PC-9 (cell line): ENCODE measurements around the gene ADGRG4. TPM values are rescaled to one million over a fixed set of nuclear protein-coding genes. Genes with fewer than 3 reads are reported as not detected.
"Not testable (repeated sequence)": the region's sequence is repeated elsewhere in the genome, so short reads cannot be mapped to it uniquely, and the experiment has no call there.

ENCODE experiments used
- BruUV-seq: library from RNA; stranded (reverse); fragments of 400-500 nt; replicated peaks from 2 replicates; lab custom pipeline; 2021; lab: Mats Ljungman, UMichigan
- CTCF ChIA-PET: fragments of 300-600 bp; sonication (Branson Sonifier 250); formaldehyde crosslinking; loops from one replicate; lab custom pipeline; 2022; ENCODE audit warnings: antibody characterized with exemption; lab: Charles Lee
- POLR2A ChIA-PET: fragments of 300-600 bp; sonication (Branson Sonifier 250); formaldehyde crosslinking; loops from one replicate; lab custom pipeline; 2022; ENCODE audit warnings: antibody characterized with exemption; ENCODE audit not compliant: unreplicated experiment; lab: Charles Lee
- DNase-seq, 2 experiments: peaks; one replicate each; pipeline versions ENCODE4 v3.0.0 to v3.0.0-alpha.2; 2015 to 2022; ENCODE audit warnings: mixed read lengths in 1 of 2
- H2AFZ ChIP-seq: fragments of 200-600 bp; sonication (generic); 2 replicates; pipeline ENCODE4 v1.8.1; 2017; ENCODE audit warnings: antibody characterized with exemption
- H3F3A ChIP-seq: fragments of 200-600 bp; sonication (generic); 2 replicates; pipeline ENCODE4 v1.8.1; 2017; ENCODE audit warnings: antibody characterized with exemption, mild to moderate bottlenecking, low read depth; ENCODE audit not compliant: insufficient read depth
- H3K27ac ChIP-seq: fragments of 200-600 bp; sonication (generic); 2 replicates; pipeline ENCODE4 v1.6.1; 2016; ENCODE audit warnings: mixed run types
- H3K27me3 ChIP-seq: fragments of 200-600 bp; sonication (generic); 2 replicates; pipeline ENCODE4 v1.6.1; 2016; ENCODE audit warnings: low read depth, mixed run types; ENCODE audit not compliant: insufficient read depth
- H3K36me3 ChIP-seq: fragments of 200-600 bp; sonication (generic); 2 replicates; pipeline ENCODE4 v1.6.1; 2016; ENCODE audit warnings: low read depth, mixed run types
- H3K4me1 ChIP-seq: fragments of 200-600 bp; sonication (generic); replicated peaks from 2 replicates; pipeline ENCODE4 v1.6.1; 2016; ENCODE audit warnings: mixed run types; ENCODE audit not compliant: insufficient read depth
- H3K4me2 ChIP-seq: fragments of 200-600 bp; sonication (generic); 2 replicates; pipeline ENCODE4 v1.6.1; 2017; ENCODE audit warnings: mixed run types
- H3K4me3 ChIP-seq: fragments of 200-600 bp; sonication (generic); 2 replicates; pipeline ENCODE4 v1.6.1; 2016; ENCODE audit warnings: mixed run types
- H3K79me2 ChIP-seq: fragments of 200-600 bp; sonication (generic); 2 replicates; pipeline ENCODE4 v1.6.1; 2017; ENCODE audit warnings: low read depth, mixed run types
- H3K9me2 ChIP-seq: fragments of 200-600 bp; sonication (generic); 2 replicates; pipeline ENCODE4 v1.8.1; 2017; ENCODE audit warnings: mild to moderate bottlenecking; ENCODE audit not compliant: insufficient read depth
- H3K9me3 ChIP-seq: fragments of 200-600 bp; sonication (generic); 2 replicates; pipeline ENCODE4 v1.8.1; 2016; ENCODE audit warnings: low read depth; ENCODE audit not compliant: insufficient read depth
- H4K20me1 ChIP-seq: fragments of 200-600 bp; sonication (generic); 2 replicates; pipeline ENCODE4 v1.8.1; 2017; ENCODE audit not compliant: insufficient read depth
- EZH2 ChIP-seq: fragments of 200-600 bp; sonication (generic); IDR thresholded peaks from 2 replicates; pipeline ENCODE4 v1.8.0; 2017; ENCODE audit warnings: antibody characterized with exemption, low read depth
- intact Hi-C: fragments of 100-400 bp; cut with micrococcal nuclease; formaldehyde crosslinking; loops from one replicate; pipeline ENCODE4 v1.10.0; 2022; ENCODE audit not compliant: unreplicated experiment
- total RNA-seq: library from RNA; stranded (reverse); gene quantifications from 2 replicates; pipeline ENCODE4 v1.2.3, GENCODE V29; 2021
- TF ChIP-seq, protein P1 (sequence below): fragments of 200-600 bp; sonication (generic); conservative IDR thresholded peaks from 2 replicates; pipeline ENCODE4 v1.6.1; 2017; ENCODE audit warnings: mixed run types, antibody characterized with exemption, mild to moderate bottlenecking, moderate library complexity

The ADGRG4 gene
- total RNA-seq, 1 experiment from 2014 or later: not detected

- Histone ChIP-seq H3K9me3 (no peaks in the 10 kb centered on the region), H3K27me3 (no peaks in the 10 kb centered on the region), H4K20me1 (no peaks in the 10 kb centered on the region), H3K9me2 (no peaks in the 10 kb centered on the region), H3K79me2 (no peaks in the 10 kb centered on the region), H2AFZ (no peak overlapping the region), H3K4me3 (no peak overlapping the region), H3F3A (no peaks in the 10 kb centered on the region), H3K4me1 (peaks cover 12% of the 10 kb centered on the region), H3K4me2 (no peak overlapping the region), H3K36me3 (no peaks in the 10 kb centered on the region), H3K27ac (no peak overlapping the region)
- no peak for DNase-seq
- TF ChIP-seq, protein P1, sequence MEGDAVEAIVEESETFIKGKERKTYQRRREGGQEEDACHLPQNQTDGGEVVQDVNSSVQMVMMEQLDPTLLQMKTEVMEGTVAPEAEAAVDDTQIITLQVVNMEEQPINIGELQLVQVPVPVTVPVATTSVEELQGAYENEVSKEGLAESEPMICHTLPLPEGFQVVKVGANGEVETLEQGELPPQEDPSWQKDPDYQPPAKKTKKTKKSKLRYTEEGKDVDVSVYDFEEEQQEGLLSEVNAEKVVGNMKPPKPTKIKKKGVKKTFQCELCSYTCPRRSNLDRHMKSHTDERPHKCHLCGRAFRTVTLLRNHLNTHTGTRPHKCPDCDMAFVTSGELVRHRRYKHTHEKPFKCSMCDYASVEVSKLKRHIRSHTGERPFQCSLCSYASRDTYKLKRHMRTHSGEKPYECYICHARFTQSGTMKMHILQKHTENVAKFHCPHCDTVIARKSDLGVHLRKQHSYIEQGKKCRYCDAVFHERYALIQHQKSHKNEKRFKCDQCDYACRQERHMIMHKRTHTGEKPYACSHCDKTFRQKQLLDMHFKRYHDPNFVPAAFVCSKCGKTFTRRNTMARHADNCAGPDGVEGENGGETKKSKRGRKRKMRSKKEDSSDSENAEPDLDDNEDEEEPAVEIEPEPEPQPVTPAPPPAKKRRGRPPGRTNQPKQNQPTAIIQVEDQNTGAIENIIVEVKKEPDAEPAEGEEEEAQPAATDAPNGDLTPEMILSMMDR: no peak
- TF ChIP-seq EZH2: no peak
- ChIA-PET CTCF (no interaction called here), POLR2A (no interaction called here)
- intact Hi-C loops: no loop called here
- BruUV-seq: no TSS peak
These were observed 26.8 kb upstream of the ADGRG4 start for GRCh38 chrX:136273986-136274385.

GRCh38 chrX:136275553-136275952 lies 25.2 kb upstream of the ADGRG4 start:
- intact Hi-C loops: no loop called here
- BruUV-seq: no TSS peak
- H3K9me2 ChIP-seq: no peaks in the 10 kb centered on the region
- H3K9me3 ChIP-seq: no peaks in the 10 kb centered on the region
- ChIA-PET POLR2A (no interaction called here), CTCF (no interaction called here)
- no peaks in the 10 kb centered on the region for H3K36me3 ChIP-seq
- no peaks in the 10 kb centered on the region for H3K27me3 ChIP-seq
- no peaks in the 10 kb centered on the region for H3K79me2 ChIP-seq
- H3K27ac ChIP-seq: no peak overlapping the region
- peaks cover 12% of the 10 kb centered on the region for H3K4me1 ChIP-seq
- no peaks in the 10 kb centered on the region for H4K20me1 ChIP-seq
- H3K4me3 ChIP-seq: no peak overlapping the region
- no peak overlapping the region for H3K4me2 ChIP-seq
- no peak for DNase-seq
- no peak overlapping the region for H2AFZ ChIP-seq
- TF ChIP-seq, protein P1: no peak
- TF ChIP-seq EZH2: no peak
- no peaks in the 10 kb centered on the region for H3F3A ChIP-seq

GRCh38 chrX:136286375-136286774 lies 14.4 kb upstream of the ADGRG4 start:
- H2AFZ ChIP-seq, H3K27me3 ChIP-seq, H3K9me3 ChIP-seq, DNase-seq, H3F3A ChIP-seq, H3K36me3 ChIP-seq, H3K4me2 ChIP-seq, intact Hi-C loops, H3K4me1 ChIP-seq, H3K79me2 ChIP-seq, H3K9me2 ChIP-seq, POLR2A ChIA-PET, H3K4me3 ChIP-seq, H3K27ac ChIP-seq, BruUV-seq, H4K20me1 ChIP-seq: not testable (repeated sequence)
- CTCF ChIA-PET: interaction anchor here (0.7 kb wide), 1 partner anchor 300 kb away, joined by 4 read pairs; no protein-coding TSS in a partner anchor

- CTCF ChIA-PET: no interaction called here
- H3K27me3 ChIP-seq: no peaks in the 10 kb centered on the region
These were observed 8.9 kb upstream of the ADGRG4 start for GRCh38 chrX:136291824-136292223.

More at GRCh38 chrX:136291824-136292223, 8.9 kb upstream of the ADGRG4 start:
- Histone ChIP-seq H3K9me2 (no peaks in the 10 kb centered on the region), H3K4me3 (no peak overlapping the region), H4K20me1 (no peaks in the 10 kb centered on the region), H2AFZ (no peak overlapping the region), H3K79me2 (no peaks in the 10 kb centered on the region), H3K4me2 (no peak overlapping the region), H3K9me3 (no peaks in the 10 kb centered on the region), H3F3A (no peaks in the 10 kb centered on the region), H3K36me3 (no peaks in the 10 kb centered on the region), H3K27ac (no peak overlapping the region), H3K4me1 (no peaks in the 10 kb centered on the region)
- intact Hi-C loops: no loop called here
- POLR2A ChIA-PET: no interaction called here
- DNase-seq: no peak
- TF ChIP-seq EZH2: no peak
- TF ChIP-seq, protein P1: no peak
- BruUV-seq: no TSS peak
